KG1 (cell line): ENCODE measurements around the gene BCL3.

Experiments
- DNase-seq: peaks from one replicate; lab custom pipeline; 2025; lab: John Stamatoyannopoulos, UW

BCL3 gene

DNA sequence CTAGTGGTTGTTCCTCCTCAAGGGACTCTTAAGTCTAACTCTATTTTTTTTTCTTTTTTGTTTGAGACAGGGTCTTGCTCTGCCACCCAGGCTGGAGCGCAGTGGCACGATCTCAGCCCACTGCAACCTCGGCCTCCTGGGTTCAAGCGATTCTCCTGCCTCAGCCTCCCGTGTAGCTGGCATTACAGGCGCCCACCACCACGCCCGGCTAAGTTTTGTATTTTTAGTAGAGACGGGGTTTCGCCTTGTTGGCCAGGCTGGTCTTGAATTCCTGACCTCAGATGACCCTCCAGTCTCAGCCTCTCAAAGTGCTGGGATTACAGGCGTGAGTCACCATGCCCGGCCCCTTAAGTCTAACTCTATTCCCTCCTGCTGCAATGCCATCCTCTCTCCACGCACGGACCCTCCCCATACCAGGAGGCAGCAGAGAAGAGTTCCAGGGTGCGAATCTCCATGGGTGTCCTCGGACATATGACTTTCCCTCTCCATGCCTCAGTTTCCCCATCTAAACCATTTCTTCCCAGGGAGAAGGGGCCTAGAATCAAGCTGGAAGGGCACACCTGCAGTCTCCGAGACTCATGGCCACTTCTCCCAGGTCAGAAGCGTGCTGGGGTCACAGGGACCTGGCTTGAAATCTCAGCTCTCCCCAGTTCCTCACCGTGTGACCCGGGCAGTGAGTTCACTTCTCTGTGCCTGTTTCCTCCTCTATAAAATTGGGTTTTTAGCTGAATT, 6.0 kb upstream of the BCL3 start:
- DNase-seq: no peak

DNA sequence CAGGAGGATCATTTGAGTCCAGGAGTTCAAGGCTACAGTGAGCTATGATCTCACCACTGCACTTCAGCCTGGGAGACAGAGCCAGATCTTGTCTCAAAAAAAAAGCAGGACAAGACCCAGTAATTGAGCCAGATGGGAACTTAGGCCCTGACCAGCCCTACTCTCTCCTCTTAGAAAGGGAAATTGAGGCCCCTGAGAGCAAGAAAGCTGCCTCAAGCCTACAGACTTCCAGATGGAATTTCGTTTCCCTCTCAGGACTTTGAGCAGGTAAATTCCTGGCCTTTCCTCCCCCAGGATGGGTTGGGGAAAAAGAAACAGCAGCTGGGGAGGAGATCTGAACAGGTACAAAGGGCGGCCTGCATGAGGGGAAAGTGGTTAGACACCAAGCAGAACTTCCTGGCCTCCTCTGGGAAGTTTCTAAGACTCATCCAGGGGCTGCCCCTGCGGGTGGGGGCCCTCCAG, 3.6 kb upstream of the BCL3 start:
- DNase-seq: no peak

GRCh38 chr19:44745341-44745831, 3.1 kb upstream of the BCL3 start:
- no peak for DNase-seq

- no peak for DNase-seq
These were observed 2.5 kb upstream of the BCL3 start for GRCh38 chr19:44745887-44746600.

DNA sequence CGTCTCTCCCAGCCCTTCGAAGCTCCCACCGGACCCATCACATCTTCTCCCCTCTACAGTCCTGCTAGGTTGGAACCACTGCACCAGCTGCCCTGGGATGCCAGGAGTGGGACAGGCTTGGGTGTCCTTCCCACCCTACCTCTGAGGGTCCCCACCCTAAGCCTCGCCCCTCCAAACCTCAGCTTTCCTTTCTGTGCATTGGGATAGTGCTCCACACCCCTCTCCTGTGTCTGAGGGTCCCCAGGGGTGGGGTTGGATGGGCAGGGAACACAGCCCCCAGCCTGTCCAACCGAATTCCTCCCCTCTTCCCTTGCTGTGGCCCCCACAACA, 1.9 kb upstream of the BCL3 start:
- no peak for DNase-seq

DNA sequence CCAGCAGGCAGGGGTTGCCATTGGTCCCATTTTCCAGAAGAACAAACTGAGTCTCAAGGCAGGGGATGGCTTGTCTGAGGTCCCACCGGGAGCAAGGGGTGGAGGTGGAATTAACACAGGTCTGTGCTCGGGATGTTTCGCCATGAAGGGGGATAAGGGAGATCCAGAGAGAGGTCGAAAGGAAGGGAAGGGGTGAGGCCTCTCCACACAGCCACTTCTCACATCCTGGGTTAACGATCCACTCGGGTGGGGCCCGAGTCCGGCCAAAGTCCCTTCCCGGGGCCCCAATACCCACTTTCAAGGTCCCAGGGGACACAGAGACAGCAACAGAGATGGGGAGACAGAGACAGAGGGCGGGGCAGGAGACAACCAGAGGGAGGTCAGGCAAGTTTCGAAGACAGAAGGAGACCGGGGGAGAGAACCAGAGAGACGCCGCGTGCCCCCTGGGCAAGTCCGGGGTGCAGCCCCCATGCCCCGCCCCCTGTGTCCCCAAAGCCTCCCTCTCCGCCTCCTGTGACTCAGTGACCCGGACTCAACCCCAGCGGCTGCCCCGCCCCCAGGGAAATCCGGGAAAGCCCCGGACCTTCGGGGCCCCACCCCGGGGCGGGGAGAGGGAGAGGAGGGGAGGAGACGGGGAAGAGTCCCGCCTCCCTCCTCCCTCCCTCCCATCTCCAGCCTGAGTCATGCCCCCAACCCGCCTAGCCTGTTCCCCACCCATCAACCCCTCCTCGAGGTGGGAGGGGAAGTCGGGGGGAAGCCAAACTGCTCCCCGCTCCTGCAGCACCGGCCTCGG, 1.4 kb upstream of the BCL3 start:
- DNase-seq: peak; percentile 46

DNA sequence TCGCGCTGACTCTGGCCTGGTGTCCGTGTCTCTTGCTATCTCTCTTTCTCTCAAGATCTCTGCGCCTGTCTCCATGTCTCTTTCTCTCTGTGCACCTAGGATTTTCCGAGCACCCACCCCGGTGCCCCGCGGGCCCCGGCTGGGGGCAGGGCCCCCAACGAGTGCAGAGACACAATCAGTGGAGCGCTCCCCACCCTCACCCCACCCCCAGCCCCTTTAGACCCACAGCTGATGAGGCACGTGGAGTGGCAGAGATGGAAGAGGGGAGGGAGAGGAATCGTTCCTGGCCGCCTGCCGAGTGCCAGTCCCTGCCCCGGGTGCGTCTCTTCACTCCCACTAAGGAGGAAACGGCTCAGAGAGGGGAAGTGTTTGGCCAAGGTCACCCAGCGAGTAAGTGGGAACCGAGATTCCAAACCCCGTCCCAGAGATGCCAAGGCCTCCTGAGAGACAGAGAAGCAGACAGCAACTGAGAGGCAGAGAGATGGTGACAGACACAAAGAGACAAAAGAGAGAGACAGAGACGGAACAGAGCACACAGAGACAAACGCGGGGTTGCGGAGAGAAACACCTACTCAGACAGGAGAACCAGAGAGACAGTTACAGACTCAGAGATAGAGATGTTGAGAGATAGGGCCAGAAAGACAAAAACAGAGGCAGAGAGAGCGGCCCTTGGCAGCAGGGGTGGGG, 626 bp upstream of the BCL3 start:
- peak; percentile 64 for DNase-seq

DNA sequence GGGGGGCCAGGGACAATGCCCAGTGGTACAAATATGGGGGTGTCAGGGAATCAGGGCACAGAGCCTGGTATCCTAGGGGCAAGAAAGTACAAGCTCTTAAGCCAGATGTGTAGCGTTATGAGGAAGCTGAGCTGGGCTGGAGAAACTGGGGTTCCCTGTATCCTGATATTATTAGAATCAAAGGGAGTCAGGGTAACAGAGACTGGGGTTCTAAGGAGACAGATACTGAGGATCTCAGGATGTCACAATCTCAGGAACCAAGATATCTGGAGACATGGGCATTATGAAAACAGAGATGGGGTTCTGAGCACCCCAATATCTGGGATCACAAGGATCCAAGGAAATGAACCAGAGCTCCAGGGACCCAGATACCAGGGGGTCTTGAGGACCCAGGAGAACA, 784 bp downstream of the BCL3 start:
- no peak for DNase-seq

GRCh38 chr19:44749994-44750393, 1.5 kb downstream of the BCL3 start:
- DNase-seq: no peak

DNA sequence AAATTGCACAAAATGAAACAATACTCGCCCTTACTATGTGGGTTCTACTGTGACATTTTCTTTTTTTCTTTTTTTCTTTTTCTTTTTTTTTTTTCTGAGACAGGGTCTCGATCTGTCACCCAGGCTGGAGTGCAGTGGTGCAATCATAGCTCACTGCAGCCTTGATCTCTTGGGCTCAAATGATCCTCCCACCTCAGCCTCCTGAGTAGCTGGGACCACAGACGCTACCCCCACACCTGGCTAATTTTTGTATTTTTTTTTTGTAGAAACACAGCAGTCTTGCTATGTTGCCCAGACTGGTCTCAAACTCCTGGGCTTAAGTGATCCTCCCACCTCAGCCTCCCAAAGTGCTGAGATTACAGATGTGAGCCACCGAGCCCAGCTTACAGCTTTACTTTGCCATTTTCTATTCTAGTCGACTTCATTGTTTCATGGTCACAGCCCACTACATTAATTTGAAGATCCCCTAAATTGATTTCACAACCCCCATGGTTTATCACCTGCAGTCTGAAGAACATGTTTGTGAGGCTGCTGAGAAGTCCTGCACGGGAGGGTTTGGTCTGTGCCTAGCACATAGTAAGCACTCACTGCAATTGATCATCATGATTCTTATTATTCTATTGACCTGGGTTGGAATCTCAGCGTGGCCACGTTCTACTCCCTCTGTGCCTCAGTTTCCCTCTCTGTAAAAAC, 3.8 kb downstream of the BCL3 start:
- DNase-seq: no peak

DNA sequence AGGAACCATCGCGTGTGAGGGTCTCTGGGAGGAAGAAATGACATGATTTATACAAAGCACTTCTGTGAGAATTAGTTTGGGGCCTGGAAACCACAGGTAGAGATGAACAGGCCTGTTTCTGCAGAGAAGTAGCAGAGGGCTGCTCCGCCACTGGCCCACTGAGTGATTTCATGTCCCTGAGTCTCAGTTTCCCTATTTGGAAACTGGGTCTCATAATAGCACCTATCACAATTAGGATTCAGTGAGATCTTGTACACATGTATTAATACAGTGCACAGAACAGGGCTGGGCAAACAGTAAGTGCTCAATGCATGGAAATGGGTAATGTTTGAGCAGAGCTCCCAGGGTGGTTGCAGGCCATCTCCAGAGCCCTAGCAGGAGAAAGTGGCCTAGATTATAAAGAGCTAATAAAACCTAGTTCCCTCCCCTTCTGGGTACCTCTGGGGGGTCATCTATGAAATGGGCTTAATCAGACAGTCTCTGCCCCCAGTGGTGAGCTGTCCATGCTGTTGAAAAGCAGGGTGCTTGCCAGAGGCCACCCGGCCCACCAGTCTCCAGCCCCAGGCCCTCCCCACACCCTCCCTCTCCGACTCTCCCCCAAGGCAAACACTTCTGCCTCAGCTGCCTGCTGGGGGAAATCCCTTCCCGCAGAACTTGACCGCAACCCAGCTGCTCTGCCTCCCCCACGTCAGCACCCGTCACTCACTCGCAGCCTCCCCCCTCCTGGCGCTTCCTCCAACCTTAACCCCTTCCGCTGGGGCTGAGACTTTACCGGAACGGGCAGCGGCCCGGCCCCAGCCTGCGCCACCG, 4.5 kb downstream of the BCL3 start:
- peak; percentile 96 for DNase-seq

DNA sequence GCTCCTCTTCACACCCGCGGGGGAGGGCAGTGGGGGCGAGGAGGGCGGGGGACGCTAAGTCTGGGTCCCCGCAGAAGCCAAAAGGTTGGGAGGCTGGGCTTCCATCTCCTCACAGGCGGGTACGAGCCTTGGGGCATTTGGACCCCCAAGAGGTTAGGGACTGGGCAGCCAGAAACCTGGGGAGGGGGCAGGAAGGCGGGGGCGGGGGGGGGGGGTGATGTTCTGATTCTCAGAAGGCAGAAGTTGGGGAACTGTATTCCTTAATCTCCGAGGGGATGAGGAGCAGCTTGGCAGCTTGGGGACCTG, 5.1 kb downstream of the BCL3 start:
- DNase-seq: no peak

- DNase-seq: peak; percentile 75
These were observed 5.6 kb downstream of the BCL3 start for GRCh38 chr19:44753932-44754749.

DNA sequence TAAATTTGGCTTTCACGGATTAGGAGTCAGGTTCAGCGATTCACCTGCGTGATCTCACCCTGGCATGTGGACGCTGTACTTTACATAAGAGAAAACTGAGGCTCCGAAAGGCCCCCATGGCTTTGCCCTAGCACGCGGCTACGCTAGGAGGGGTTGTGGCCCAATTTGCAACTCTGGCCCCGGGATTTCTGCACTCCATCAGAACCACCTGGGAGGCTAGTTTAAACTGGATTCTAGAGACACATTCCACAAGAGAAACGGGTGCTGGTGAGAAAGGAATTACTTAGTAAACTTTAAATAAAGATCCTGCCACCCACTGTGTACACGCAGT, 6.2 kb downstream of the BCL3 start:
- DNase-seq: no peak

- no peak for DNase-seq
These were observed 6.7 kb downstream of the BCL3 start for GRCh38 chr19:44755219-44755618.

- no peak for DNase-seq
These were observed 7.6 kb downstream of the BCL3 start for GRCh38 chr19:44756089-44756562.

DNA sequence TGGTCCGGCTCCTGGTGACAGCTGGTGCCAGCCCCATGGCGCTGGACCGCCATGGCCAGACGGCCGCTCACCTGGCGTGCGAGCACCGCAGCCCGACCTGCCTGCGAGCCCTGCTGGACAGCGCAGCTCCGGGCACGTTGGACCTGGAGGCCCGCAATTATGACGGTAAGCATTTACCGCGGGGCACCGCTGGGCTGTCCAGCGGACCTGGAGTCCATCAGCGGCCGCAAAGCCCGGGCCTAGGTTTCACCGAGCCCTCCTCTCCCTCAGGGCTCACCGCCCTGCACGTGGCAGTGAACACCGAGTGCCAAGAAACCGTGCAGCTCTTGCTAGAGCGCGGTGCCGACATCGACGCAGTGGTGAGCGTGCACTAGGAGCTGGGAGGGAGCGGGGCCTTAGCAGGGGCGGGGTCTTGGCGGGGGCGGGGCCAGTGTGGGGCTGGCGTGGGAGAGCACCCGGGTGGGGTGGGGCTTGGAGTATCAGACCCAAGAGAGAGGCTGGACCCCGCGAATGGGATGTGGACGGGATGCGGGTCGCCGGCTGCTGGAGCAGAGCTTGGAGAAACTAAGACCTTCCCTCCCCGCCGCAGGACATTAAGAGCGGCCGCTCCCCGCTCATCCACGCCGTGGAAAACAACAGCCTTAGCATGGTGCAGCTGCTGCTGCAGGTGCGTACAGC, 8.7 kb downstream of the BCL3 start:
- no peak for DNase-seq

DNA sequence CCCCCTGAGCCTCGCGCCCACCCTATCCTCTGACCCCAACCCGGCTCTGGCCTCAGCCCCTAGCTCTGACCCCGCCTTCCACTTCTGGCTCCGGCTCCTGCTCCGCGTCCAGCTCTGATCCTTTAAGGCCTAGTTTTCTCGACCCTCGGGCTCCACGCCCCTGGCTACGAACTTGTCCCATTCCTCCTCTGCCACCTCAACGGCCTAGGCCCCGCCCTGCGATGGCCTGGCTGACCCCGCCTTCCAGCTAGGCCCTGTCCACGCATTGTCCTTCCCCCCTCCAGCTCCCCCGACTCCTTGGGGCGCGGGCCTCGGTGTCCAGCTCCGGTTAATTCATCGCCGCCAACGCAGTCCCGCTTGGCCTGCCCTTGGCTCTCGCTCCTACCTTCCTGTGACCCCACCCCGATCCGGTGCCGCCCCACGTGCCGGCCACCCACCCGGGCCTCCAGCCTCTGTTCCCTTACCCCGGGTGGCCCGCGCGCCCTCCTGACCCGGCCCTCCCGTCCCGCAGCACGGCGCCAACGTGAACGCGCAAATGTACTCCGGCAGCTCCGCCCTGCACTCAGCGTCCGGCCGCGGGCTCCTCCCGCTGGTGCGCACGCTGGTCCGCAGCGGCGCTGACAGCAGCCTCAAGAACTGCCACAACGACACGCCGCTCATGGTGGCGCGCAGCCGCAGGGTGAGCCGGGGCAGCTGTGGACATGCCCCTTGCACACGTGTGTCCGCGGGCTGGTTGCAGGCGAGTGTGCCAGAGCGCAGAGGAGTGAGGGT, 9.4 kb downstream of the BCL3 start:
- DNase-seq: no peak

GRCh38 chr19:44758596-44758995, 10.1 kb downstream of the BCL3 start:
- no peak for DNase-seq
